Thoracic aorta (tissue), 2 donors: ENCODE data around the gene CD6. TPM values are rescaled to one million over a fixed set of nuclear protein-coding genes. Genes with fewer than 3 reads are reported as not detected.

Experiments used
- ATAC-seq: fragments of 150-250 bp; one replicate; pipeline ENCODE4 v1.8.0; 2017; ENCODE audit warnings: low read depth; ENCODE audit not compliant: insufficient number of reproducible peaks, low FRiP score
- DNase-seq: peaks from one replicate; pipeline ENCODE4 v3.0.0-alpha.2; 2020; ENCODE audit warnings: low spot score
- H3K27ac ChIP-seq, 2 donors: fragments of 200-600 bp; sonication (generic); 1 replicate in 1 of 2; 2 replicates in 1 of 2; pipeline ENCODE4 v1.5.1; 2016; ENCODE audit warnings: mild to moderate bottlenecking in 2 of 2, moderate library complexity in 2 of 2
- H3K27me3 ChIP-seq: fragments of 200-600 bp; sonication (generic); replicated peaks from 2 replicates; pipeline ENCODE4 v1.6.0; 2016; ENCODE audit warnings: mild to moderate bottlenecking; ENCODE audit not compliant: insufficient read depth
- H3K36me3 ChIP-seq: fragments of 200-600 bp; sonication (generic); one replicate; pipeline ENCODE4 v1.5.1; 2016
- H3K4me1 ChIP-seq, 2 donors: fragments of 200-600 bp; sonication (generic); 1 replicate in 1 of 2; 2 replicates in 1 of 2; pipeline versions ENCODE4 v1.5.1 to v1.6.0; 2016; ENCODE audit warnings: low read depth in 2 of 2, mild to moderate bottlenecking in 1 of 2; ENCODE audit not compliant: control insufficient read depth in 1 of 2
- H3K4me3 ChIP-seq: fragments of 200-600 bp; sonication (generic); 2 replicates; pipeline ENCODE4 v1.5.1; 2016; ENCODE audit warnings: mild to moderate bottlenecking
- H3K9me3 ChIP-seq: fragments of 200-600 bp; sonication (generic); 2 replicates; pipeline ENCODE4 v1.5.1; 2016
- total RNA-seq, 2 donors: library from RNA; depleted of rRNA; stranded (reverse); fragments of >200 nt; gene quantifications; one replicate each; pipeline versions ENCODE4 v1.1.0 to v1.2.3, GENCODE V29; 2016
- TF ChIP-seq, protein P1 (sequence below): fragments of 200-600 bp; sonication (generic); IDR thresholded peaks from one replicate; pipeline ENCODE4 v1.5.1; 2019; ENCODE audit warnings: antibody characterized with exemption

Gene CD6
- total RNA-seq, 2 donors from 2014 or later: 2.2 to 3.3 TPM

GRCh38 chr11:61008971-61009370, 37.5 kb downstream of the CD6 start:
- Histone ChIP-seq H3K4me3 (no peak overlapping the region), H3K4me1 (peaks cover 12 to 15% of the 10 kb centered on the region in 2 donors), H3K9me3 (no peaks in the 10 kb centered on the region), H3K27ac (no peak overlapping the region), H3K36me3 (no peaks in the 10 kb centered on the region), H3K27me3 (peaks cover 11% of the 10 kb centered on the region)
- TF ChIP-seq, protein P1, sequence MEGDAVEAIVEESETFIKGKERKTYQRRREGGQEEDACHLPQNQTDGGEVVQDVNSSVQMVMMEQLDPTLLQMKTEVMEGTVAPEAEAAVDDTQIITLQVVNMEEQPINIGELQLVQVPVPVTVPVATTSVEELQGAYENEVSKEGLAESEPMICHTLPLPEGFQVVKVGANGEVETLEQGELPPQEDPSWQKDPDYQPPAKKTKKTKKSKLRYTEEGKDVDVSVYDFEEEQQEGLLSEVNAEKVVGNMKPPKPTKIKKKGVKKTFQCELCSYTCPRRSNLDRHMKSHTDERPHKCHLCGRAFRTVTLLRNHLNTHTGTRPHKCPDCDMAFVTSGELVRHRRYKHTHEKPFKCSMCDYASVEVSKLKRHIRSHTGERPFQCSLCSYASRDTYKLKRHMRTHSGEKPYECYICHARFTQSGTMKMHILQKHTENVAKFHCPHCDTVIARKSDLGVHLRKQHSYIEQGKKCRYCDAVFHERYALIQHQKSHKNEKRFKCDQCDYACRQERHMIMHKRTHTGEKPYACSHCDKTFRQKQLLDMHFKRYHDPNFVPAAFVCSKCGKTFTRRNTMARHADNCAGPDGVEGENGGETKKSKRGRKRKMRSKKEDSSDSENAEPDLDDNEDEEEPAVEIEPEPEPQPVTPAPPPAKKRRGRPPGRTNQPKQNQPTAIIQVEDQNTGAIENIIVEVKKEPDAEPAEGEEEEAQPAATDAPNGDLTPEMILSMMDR: no peak
- DNase-seq (no peak), ATAC-seq (no peak)

DNA sequence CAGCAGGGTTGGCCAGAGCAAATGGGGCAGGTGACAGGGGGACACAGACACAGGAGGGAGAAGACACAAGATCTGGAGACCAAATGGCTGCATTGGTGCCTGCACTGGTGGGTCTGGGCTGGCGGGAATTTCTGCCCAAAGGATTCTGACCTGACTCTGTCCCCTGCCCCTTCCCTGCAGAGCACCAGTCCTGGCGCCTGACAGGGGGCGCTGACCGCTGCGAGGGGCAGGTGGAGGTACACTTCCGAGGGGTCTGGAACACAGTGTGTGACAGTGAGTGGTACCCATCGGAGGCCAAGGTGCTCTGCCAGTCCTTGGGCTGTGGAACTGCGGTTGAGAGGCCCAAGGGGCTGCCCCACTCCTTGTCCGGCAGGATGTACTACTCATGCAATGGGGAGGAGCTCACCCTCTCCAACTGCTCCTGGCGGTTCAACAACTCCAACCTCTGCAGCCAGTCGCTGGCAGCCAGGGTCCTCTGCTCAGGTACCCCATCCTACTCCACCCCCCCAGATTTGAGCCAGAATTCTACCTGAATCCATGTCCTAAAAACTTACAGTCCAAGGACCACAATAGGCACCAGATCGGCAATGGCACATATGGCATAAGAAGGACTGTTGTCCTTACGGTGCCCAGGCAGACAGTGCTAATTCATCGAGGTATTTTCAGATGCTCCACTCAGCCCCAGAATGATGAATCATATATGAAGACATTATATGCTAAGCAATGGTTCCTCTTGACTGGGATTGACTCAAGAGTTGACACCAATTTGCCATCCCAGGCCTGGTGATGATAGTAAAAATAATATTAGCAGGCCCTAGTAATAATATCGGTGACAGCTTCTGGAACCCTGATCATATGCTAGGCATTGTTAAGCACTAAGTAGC, 38.2 kb downstream of the CD6 start:
- TF ChIP-seq, protein P1: no peak
- Histone ChIP-seq H3K36me3 (no peaks in the 10 kb centered on the region), H3K9me3 (no peaks in the 10 kb centered on the region), H3K4me1 (peaks cover 12 to 15% of the 10 kb centered on the region in 2 donors), H3K27ac (no peak overlapping the region), H3K4me3 (no peak overlapping the region), H3K27me3 (peaks cover 11% of the 10 kb centered on the region)
- ATAC-seq (no peak), DNase-seq (no peak)

DNA sequence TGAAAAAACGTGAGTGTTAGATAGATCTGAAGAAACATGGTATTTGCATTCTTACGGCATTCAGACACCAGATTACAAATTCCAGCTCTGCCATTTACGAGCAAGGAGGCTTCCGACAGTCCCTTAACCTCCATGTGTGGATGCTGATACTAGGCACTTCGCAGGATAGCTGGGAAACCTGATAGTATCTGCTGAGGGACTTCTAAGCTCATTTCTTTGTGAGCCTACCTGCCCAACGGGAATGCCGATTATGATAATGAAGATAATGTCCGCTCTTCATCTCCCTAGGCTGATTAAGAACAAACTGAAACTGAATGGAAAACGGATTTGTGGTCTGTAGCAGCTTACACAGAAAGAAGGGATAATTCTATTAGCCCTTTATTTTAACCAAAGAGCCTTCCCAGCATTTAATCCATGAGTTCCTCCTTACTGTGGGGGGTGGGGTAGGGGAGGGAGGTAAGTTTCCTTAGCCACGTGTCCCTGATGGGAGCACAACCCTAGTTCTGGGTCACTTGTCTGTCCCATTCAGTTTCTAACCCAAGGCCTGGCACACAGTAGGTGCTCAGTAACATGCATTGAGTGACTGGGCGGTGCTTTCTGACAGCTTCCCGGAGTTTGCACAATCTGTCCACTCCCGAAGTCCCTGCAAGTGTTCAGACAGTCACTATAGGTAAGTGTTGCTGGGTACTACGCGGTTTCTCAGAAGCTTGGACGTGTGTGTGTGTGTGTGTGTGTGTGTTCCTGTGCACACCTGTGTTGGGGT, 39.2 kb downstream of the CD6 start:
- no peak overlapping the region for H3K27ac ChIP-seq
- no peak overlapping the region for H3K4me3 ChIP-seq
- no peaks in the 10 kb centered on the region for H3K36me3 ChIP-seq
- no peak for ATAC-seq
- no peaks in the 10 kb centered on the region for H3K9me3 ChIP-seq
- H3K27me3 ChIP-seq: peaks cover 11% of the 10 kb centered on the region
- no peak for DNase-seq
- H3K4me1 ChIP-seq: peaks cover 12 to 15% of the 10 kb centered on the region in 2 donors
- TF ChIP-seq, protein P1: no peak

DNA sequence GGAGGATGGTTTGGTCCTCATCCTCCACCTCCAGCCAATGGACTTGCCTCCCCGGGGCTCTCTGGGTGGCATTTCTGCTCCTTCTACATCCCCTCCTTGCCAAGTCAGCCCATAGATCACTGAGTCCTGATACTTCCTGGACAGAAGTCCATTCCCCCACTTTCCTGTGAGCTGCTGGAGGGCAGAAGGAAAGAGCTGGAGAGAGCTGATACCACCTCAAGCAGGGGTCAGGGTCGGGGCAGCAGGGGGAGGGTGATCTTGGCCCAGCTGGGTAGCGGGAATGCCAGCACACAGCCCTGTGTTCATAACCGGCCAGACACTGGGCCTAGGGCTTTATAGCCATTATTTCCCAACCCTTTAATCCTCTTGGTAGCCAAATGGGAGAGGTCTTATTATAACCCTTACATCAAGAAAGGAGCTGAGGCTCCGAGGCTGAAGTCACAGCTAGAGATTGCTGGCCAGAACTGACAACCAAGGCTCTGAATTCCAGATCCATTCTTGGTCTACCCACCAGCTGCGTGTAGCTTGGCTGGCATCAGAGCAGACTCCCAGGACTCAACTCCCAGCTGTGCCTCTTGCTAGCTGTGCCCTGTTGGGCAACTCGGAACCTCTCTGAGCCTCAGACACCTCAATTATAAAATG, 39.9 kb downstream of the CD6 start:
- Histone ChIP-seq H3K4me3 (no peak overlapping the region), H3K27ac (no peak overlapping the region), H3K9me3 (no peaks in the 10 kb centered on the region), H3K36me3 (no peaks in the 10 kb centered on the region), H3K27me3 (peaks cover 11% of the 10 kb centered on the region), H3K4me1 (peaks cover 12 to 15% of the 10 kb centered on the region in 2 donors)
- DNase-seq: no peak
- no peak for ATAC-seq
- TF ChIP-seq, protein P1: no peak
